SK-N-MC (cell line): ENCODE data around the gene RNF183.

Source experiments
- EZH2 ChIP-seq: fragments of 200-600 bp; sonication (generic); IDR thresholded peaks from one replicate; pipeline ENCODE4 v1.6.1; 2017; ENCODE audit warnings: antibody characterized with exemption
- FOXP2 ChIP-seq: optimal IDR thresholded peaks from 2 replicates; pipeline ENCODE3; 2011; ENCODE audit warnings: mild to moderate bottlenecking, moderate library complexity; ENCODE audit not compliant: insufficient read depth; ENCODE audit errors: extremely low read length, control extremely low read depth
- POLR2AphosphoS5 ChIP-seq: IDR thresholded peaks from 2 replicates; pipeline ENCODE4 v1.6.1; 2012; ENCODE audit warnings: mild to moderate bottlenecking, low read depth, low read length, borderline replicate concordance

- TF ChIP-seq POLR2AphosphoS5 (no peak), EZH2 (no peak), FOXP2 (no peak)
Measured at GRCh38 chr9:113257863-113258262, 45.3 kb downstream of the RNF183 start.
